Common myeloid progenitor, CD34-positive (primary cell): ENCODE results near the gene DNAH3.
A peak's percentile ranks its signal among the peaks of the same experiment; 100 is the strongest.
"Not testable (repeated sequence)": the region's sequence is repeated elsewhere in the genome, so short reads cannot be mapped to it uniquely, and the experiment has no call there.

Source experiments
- CTCF ChIA-PET: fragments of 350-600 bp; sonication (Branson Sonifier 250); formaldehyde crosslinking; loops from one replicate; lab custom pipeline; 2021; ENCODE audit warnings: antibody characterized with exemption; lab: Charles Lee
- POLR2A ChIA-PET: fragments of 350-600 bp; sonication (Branson Sonifier 250); formaldehyde crosslinking; loops from one replicate; lab custom pipeline; 2021; ENCODE audit warnings: antibody characterized with exemption; lab: Charles Lee
- DNase-seq, 3 donors: peaks; one replicate each; pipeline versions ENCODE4 v3.0.0 to v3.0.0-alpha.2; 2013
- H3K27ac ChIP-seq, 2 experiments: 1 replicate in 1 of 2; 2 replicates in 1 of 2; pipeline ENCODE4 v1.7.0; 2013; ENCODE audit warnings: inconsistent platforms in 2 of 2, low read length in 2 of 2, mild to moderate bottlenecking in 2 of 2, low read depth in 1 of 2, moderate library complexity in 1 of 2; ENCODE audit not compliant: severe bottlenecking in 2 of 2, insufficient read depth in 1 of 2, poor library complexity in 1 of 2
- H3K27me3 ChIP-seq, 5 experiments: replicated peaks in 2 of 5; 1 replicate in 3 of 5; 2 replicates in 2 of 5; pipeline versions ENCODE4 v1.6.1 to v1.7.0; 2013; ENCODE audit warnings: low read length in 4 of 5, mild to moderate bottlenecking in 2 of 5, moderate library complexity in 2 of 5, inconsistent platforms in 1 of 5; ENCODE audit not compliant: insufficient read depth in 5 of 5, control insufficient read depth in 4 of 5
- H3K36me3 ChIP-seq, 4 experiments: 1 replicate in 2 of 4; 2 replicates in 2 of 4; pipeline versions ENCODE4 v1.6.1 to v1.7.0; 2013; ENCODE audit warnings: low read length in 3 of 4, control low read depth in 1 of 4, mild to moderate bottlenecking in 1 of 4; ENCODE audit not compliant: control insufficient read depth in 4 of 4, insufficient read depth in 4 of 4
- H3K4me1 ChIP-seq, 4 experiments: 1 replicate in 3 of 4; 2 replicates in 1 of 4; pipeline versions ENCODE4 v1.6.1 to v1.7.1; 2013; ENCODE audit warnings: low read length in 3 of 4, mild to moderate bottlenecking in 3 of 4, control low read depth in 1 of 4, inconsistent platforms in 1 of 4, moderate library complexity in 1 of 4; ENCODE audit not compliant: control insufficient read depth in 4 of 4, insufficient read depth in 4 of 4; ENCODE audit errors: control extremely low read depth in 1 of 4
- H3K4me3 ChIP-seq, 7 experiments: 1 replicate in 4 of 7; 2 replicates in 3 of 7; pipeline versions ENCODE4 v1.5.1 to v1.7.0; 2013; ENCODE audit warnings: mild to moderate bottlenecking in 7 of 7, low read length in 6 of 7, moderate library complexity in 6 of 7, inconsistent platforms in 2 of 7, low read depth in 2 of 7, control low read depth in 1 of 7; ENCODE audit not compliant: insufficient read depth in 4 of 7, control insufficient read depth in 1 of 7; ENCODE audit errors: extremely low read depth in 1 of 7
- H3K9me3 ChIP-seq, 5 experiments: 1 replicate in 4 of 5; 2 replicates in 1 of 5; pipeline versions ENCODE4 v1.6.1 to v1.7.1; 2013; ENCODE audit warnings: low read length in 4 of 5, mild to moderate bottlenecking in 2 of 5, inconsistent platforms in 1 of 5, low read depth in 1 of 5, moderate library complexity in 1 of 5; ENCODE audit not compliant: control insufficient read depth in 4 of 5, insufficient read depth in 2 of 5; ENCODE audit errors: control extremely low read depth in 1 of 5
- WGBS: methylation state at CpG from one replicate; pipeline ENCODE4 v1.1.5; 2013; ENCODE audit not compliant: insufficient coverage; 5-methylcytosine and 5-hydroxymethylcytosine counted together

DNAH3 gene

DNA sequence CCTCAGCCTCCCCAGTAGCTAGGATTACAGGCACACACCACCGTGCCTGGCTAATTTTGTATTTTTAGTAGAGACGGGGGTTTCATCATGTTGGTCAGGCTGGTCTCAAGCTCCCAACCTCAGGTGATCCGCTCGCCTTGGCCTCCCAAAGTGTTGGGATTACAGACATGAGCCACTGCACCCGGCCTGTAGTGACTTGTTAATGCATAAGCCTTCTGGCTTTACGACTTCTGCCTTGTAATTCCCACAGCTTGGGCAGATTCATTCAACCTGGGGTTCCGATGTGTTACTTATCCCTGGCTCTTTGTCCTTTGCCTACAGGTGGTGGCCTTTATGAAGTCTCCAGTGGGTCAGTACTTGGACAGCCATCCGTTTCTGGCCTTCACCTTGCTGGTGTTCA lies 19.5 kb upstream of the DNAH3 start:
- H3K4me3 ChIP-seq, H3K27ac ChIP-seq, H3K4me1 ChIP-seq, DNase-seq, POLR2A ChIA-PET, H3K27me3 ChIP-seq, H3K9me3 ChIP-seq: not testable (repeated sequence)
- peaks cover 13 to 58% (median 37%) of the 10 kb centered on the region in 4 experiments for H3K36me3 ChIP-seq
- CTCF ChIA-PET, result interaction anchor here (0.7 kb wide), 1 partner anchor 320 kb away, joined by 3 read pairs; no protein-coding TSS in a partner anchor
- WGBS, result 96% methylated on average over 8 of the region's 8 CpGs

DNA sequence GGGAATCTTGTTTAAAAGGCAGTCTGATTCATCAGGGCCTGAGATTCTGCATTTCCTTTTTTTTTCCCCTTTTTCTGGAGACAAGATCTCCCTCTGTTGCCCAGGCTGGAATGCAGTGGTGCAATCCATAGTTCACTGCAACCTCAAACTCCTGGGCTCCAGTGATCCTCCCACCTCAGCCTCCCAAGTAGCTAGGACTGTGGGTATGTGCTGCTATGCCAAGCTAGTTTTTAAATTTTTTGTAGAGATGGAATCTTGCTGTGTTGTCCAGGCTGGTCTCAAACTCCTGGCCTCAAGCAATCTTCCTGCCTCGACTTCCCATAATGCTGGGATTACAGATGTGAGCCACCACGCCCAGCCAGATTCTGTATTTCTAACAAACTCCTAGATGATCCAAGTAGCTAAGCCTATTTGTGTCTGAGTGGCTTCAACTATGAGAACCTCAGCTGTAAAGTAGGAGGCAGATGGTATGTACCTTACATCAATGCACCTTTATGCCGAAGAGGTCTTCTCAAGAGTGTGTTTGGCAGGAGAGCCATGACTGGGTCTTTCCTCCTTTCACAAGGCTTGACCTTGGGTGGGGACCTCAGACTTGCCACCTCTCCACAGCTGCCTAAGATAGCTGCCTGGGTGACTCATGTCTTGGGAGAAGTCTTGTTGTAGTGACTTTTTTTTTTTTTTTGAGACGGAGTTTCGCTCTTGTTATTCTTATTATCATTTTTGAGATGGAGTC lies 18.8 kb upstream of the DNAH3 start:
- ChIA-PET POLR2A (no interaction called here), CTCF (interaction anchor here (0.6 to 1.4 kb wide), 5 partner anchors 9 to 868 kb away, joined by 3 to 4 read pairs (median 3); no protein-coding TSS in a partner anchor)
- Histone ChIP-seq H3K27me3 (no peaks in the 10 kb centered on the region), H3K27ac (no peak overlapping the region), H3K36me3 (peaks cover 14 to 59% (median 37%) of the 10 kb centered on the region in 4 experiments), H3K4me1 (no peaks in the 10 kb centered on the region), H3K9me3 (no peaks in the 10 kb centered on the region), H3K4me3 (no peak overlapping the region)
- WGBS, result 100% methylated on average over 3 of the region's 5 CpGs
- DNase-seq, result peak in 1 of 3 donors; percentile 10

DNA sequence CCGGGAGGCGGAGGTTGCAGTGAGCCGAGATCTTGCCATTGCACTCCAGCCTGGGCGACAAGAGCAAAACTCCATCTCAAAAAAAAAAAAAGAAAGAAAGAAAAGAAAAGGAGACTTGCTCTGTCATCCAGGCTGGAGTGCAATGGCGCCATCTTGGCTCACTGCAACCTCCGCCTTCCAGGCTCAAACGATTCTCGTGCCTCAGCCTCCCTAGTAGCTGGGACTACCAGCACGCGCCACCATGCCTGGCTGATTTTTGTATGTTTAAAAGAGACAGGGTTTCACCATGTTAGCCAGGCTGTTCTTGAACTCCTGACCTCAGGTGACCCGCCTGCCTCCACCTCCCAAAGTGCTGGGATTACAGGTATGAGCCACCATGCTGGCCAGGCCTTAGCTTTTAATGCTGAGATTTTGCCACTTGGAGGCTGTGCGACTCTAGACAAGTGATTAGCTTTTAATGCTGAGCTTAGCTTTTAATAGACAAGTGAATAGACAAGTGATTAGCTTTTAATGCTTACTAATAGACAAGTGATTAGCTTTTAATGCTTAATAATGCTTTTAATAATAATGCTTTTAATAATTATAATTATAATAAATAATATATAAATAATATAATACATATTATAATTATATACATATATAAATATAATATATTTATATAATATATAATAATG lies 17.4 kb upstream of the DNAH3 start:
- ChIA-PET POLR2A (no interaction called here), CTCF (interaction anchor here (1.4 kb wide), 1 partner anchor 8 kb away, joined by 3 read pairs; no protein-coding TSS in a partner anchor)

DNA sequence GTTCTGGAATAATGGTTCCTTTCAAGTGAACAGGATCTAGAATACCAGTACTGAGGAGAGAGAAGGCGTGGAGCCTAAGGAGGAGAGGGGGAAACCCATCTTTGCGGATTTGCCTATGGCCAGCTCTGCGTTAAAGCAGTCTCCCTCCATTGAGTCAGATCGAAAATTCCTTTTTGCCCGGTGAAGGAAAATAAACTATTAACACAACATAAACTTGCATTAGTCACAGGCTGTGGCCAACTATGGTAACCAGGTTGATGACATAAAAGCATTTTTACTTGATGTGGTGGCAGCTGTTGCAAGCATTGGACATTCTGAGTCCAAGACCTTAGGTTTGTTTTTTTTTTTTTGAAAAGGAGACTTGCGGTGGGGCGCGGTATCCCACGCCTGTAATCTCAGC lies 16.7 kb upstream of the DNAH3 start:
- WGBS, result no CpG with 5 or more reads among the region's 9 CpGs
- peaks cover 15 to 61% (median 41%) of the 10 kb centered on the region in 4 experiments for H3K36me3 ChIP-seq

More for the DNA sequence above, 17.4 kb upstream of the DNAH3 start:
- Histone ChIP-seq H3K36me3 (peaks cover 13 to 59% (median 39%) of the 10 kb centered on the region in 4 experiments), H3K27me3 (no peaks in the 10 kb centered on the region), H3K4me3 (no peak overlapping the region), H3K9me3 (no peaks in the 10 kb centered on the region), H3K27ac (no peak overlapping the region), H3K4me1 (no peaks in the 10 kb centered on the region)
- DNase-seq, result peak in 2 of 3 donors; percentile 42 to 45
- WGBS, result 100% methylated on average over 4 of the region's 12 CpGs

DNA sequence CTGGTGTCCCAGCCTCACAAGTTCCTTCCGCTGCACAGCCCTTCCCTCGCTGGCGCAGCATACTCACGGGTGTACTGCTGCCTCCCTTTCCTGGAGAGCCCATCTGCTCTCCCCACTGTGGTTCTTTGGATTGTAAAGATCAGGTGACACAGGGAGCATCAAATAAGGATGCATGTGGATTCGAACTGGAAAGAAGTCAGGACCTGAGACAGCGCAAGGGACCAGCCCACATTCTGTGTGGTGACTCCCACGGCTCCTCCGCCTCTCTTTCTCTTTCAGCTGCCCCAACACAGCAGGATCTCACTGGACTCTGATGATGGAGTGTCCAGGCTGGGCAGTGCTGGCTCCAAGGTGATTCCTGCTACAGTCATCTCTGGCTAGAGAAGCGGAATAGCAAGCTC lies 15.9 kb upstream of the DNAH3 start:
- WGBS, result 100% methylated on average over 9 of the region's 9 CpGs
- DNase-seq, result no peak

More for the DNA sequence above, 16.7 kb upstream of the DNAH3 start:
- no peaks in the 10 kb centered on the region for H3K9me3 ChIP-seq
- no peaks in the 10 kb centered on the region for H3K27me3 ChIP-seq
- POLR2A ChIA-PET, result no interaction called here
- H3K4me3 ChIP-seq, result no peak overlapping the region
- H3K4me1 ChIP-seq, result no peaks in the 10 kb centered on the region
- CTCF ChIA-PET, result no interaction called here
- DNase-seq, result peak in 1 of 3 donors; percentile 12
- H3K27ac ChIP-seq, result no peak overlapping the region

DNA sequence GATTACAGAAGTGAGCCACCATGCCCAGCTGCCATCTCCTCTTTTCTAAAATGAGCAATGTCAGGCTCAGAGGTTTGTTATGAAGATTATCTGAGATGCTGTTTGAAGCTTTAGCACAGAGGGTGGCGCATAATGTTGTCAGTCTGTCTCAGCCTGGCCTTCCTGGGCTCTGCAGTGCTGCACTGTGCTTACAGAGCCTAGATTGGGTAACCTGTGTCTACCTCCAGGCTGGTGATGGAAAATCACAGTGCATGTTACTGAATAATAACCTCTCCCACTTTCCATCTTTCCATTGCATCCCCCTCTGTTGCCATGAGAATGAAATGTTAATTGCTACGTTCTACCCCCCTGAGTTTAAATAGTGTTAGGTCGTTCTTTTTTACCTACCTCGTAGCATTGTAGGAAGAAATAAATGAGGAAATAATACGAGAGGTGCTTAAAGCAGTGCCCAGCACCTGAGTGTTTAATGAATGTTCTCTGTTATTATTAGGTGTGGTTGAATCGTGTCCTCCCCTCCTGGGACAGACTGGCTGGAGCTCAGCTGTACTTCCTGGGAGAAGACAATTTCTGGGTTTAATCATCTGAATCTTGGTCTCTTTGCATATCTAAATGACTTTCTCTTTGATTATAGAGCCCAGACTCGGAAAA lies 14.0 kb upstream of the DNAH3 start:
- WGBS, result 96% methylated on average over 7 of the region's 7 CpGs
- H3K4me3 ChIP-seq, result no peak overlapping the region
- no peak for DNase-seq
- no peaks in the 10 kb centered on the region for H3K9me3 ChIP-seq
- ChIA-PET POLR2A (no interaction called here), CTCF (no interaction called here)
- H3K27ac ChIP-seq, result no peak overlapping the region
- H3K27me3 ChIP-seq, result no peaks in the 10 kb centered on the region
- H3K4me1 ChIP-seq, result peaks cover 0 to 4% (median 4%) of the 10 kb centered on the region in 4 experiments
- H3K36me3 ChIP-seq, result peaks cover 12 to 49% (median 32%) of the 10 kb centered on the region in 4 experiments

More for the DNA sequence above, 15.9 kb upstream of the DNAH3 start:
- ChIA-PET POLR2A (no interaction called here), CTCF (interaction anchor here (1.4 kb wide), 1 partner anchor 8 kb away, joined by 3 read pairs; no protein-coding TSS in a partner anchor)
- H3K4me1 ChIP-seq, result no peaks in the 10 kb centered on the region
- H3K27me3 ChIP-seq, result no peaks in the 10 kb centered on the region
- H3K9me3 ChIP-seq, result no peaks in the 10 kb centered on the region
- H3K27ac ChIP-seq, result no peak overlapping the region
- peaks cover 15 to 58% (median 39%) of the 10 kb centered on the region in 4 experiments for H3K36me3 ChIP-seq
- no peak overlapping the region for H3K4me3 ChIP-seq
